Activated naive CD4-positive, alpha-beta T cell treated with anti-CD3 and anti-CD28 coated beads, Interleukin-2, amount 10 ng/mL, durations not matched to agents 7 days and 5 days (primary cell): ENCODE measurements around the gene LRRK1.

Source experiments
- CTCF ChIA-PET: fragments of 350-600 bp; sonication (Branson Sonifier 250); formaldehyde crosslinking; loops from one replicate; lab custom pipeline; 2021; ENCODE audit warnings: antibody characterized with exemption; lab: Charles Lee
- DNase-seq: peaks from one replicate; pipeline ENCODE4 v3.0.0-alpha.2; 2020
- H3K27ac Mint-ChIP-seq: one replicate; pipeline ENCODE4 v1.8.0; 2021; ENCODE audit warnings: mild to moderate bottlenecking, moderate library complexity, mixed read lengths
- H3K27me3 Mint-ChIP-seq: one replicate; pipeline ENCODE4 v1.8.0; 2021; ENCODE audit warnings: mild to moderate bottlenecking, mixed read lengths
- H3K36me3 Mint-ChIP-seq: one replicate; pipeline ENCODE4 v1.8.0; 2021; ENCODE audit warnings: mixed read lengths
- H3K4me1 Mint-ChIP-seq: one replicate; pipeline ENCODE4 v1.8.0; 2021; ENCODE audit warnings: mixed read lengths
- H3K4me3 Mint-ChIP-seq: one replicate; pipeline ENCODE4 v1.8.0; 2021; ENCODE audit warnings: mild to moderate bottlenecking, moderate library complexity, mixed read lengths
- H3K9me3 Mint-ChIP-seq: one replicate; pipeline ENCODE4 v1.8.0; 2021; ENCODE audit warnings: mixed read lengths

The LRRK1 gene

GRCh38 chr15:101115393-101115785 is 196.2 kb downstream of the LRRK1 start:
- peaks cover 39% of the 10 kb centered on the region for H3K27me3 Mint-ChIP-seq
- H3K4me3 Mint-ChIP-seq, result no peak overlapping the region
- no peaks in the 10 kb centered on the region for H3K9me3 Mint-ChIP-seq
- DNase-seq, result no peak
- H3K36me3 Mint-ChIP-seq, result no peaks in the 10 kb centered on the region
- CTCF ChIA-PET, result interaction anchor here (1.1 to 1.5 kb wide), 5 partner anchors 9 to 145 kb away, joined by 3 to 4 read pairs (median 3); no protein-coding TSS in a partner anchor
- peaks cover 8% of the 10 kb centered on the region for H3K4me1 Mint-ChIP-seq
- H3K27ac Mint-ChIP-seq, result no peak overlapping the region

GRCh38 chr15:101115786-101116680 is 196.9 kb downstream of the LRRK1 start:
- H3K9me3 Mint-ChIP-seq, result no peaks in the 10 kb centered on the region
- DNase-seq, result no peak
- H3K4me1 Mint-ChIP-seq, result peaks cover 9% of the 10 kb centered on the region
- H3K36me3 Mint-ChIP-seq, result no peaks in the 10 kb centered on the region
- CTCF ChIA-PET, result interaction anchor here (0.9 to 1.5 kb wide), 7 partner anchors 8 to 144 kb away, joined by 3 to 6 read pairs (median 3); no protein-coding TSS in a partner anchor
- no peak overlapping the region for H3K27ac Mint-ChIP-seq
- H3K27me3 Mint-ChIP-seq, result peaks cover 39% of the 10 kb centered on the region
- no peak overlapping the region for H3K4me3 Mint-ChIP-seq

- Mint-ChIP-seq H3K27me3 (peaks cover 34% of the 10 kb centered on the region), H3K27ac (no peak overlapping the region), H3K4me1 (peaks cover 12% of the 10 kb centered on the region)
Measured at GRCh38 chr15:101116681-101116976, 197.5 kb downstream of the LRRK1 start.

GRCh38 chr15:101118116-101118515 is 199.0 kb downstream of the LRRK1 start:
- Mint-ChIP-seq H3K27ac (no peak overlapping the region), H3K9me3 (no peaks in the 10 kb centered on the region), H3K4me1 (peaks cover 26% of the 10 kb centered on the region), H3K27me3 (peaks cover 28% of the 10 kb centered on the region), H3K4me3 (no peak overlapping the region), H3K36me3 (peaks cover under 1% of the 10 kb centered on the region)
- CTCF ChIA-PET, result no interaction called here
- no peak for DNase-seq

More at GRCh38 chr15:101116681-101116976, 197.5 kb downstream of the LRRK1 start:
- no peak for DNase-seq
- Mint-ChIP-seq H3K4me3 (no peak overlapping the region), H3K9me3 (no peaks in the 10 kb centered on the region), H3K36me3 (no peaks in the 10 kb centered on the region)
- CTCF ChIA-PET, result interaction anchor here (0.6 to 1.5 kb wide), 6 partner anchors 12 to 144 kb away, joined by 3 to 6 read pairs (median 3); no protein-coding TSS in a partner anchor

GRCh38 chr15:101118615-101119014 is 199.5 kb downstream of the LRRK1 start:
- H3K4me3 Mint-ChIP-seq, result no peak overlapping the region
- H3K27me3 Mint-ChIP-seq, result peaks cover 27% of the 10 kb centered on the region
- no peak for DNase-seq
- CTCF ChIA-PET, result no interaction called here
- H3K4me1 Mint-ChIP-seq, result peaks cover 31% of the 10 kb centered on the region
- no peaks in the 10 kb centered on the region for H3K9me3 Mint-ChIP-seq
- H3K36me3 Mint-ChIP-seq, result peaks cover 5% of the 10 kb centered on the region
- no peak overlapping the region for H3K27ac Mint-ChIP-seq

- DNase-seq, result no peak
- H3K27ac Mint-ChIP-seq, result no peak overlapping the region
- no peaks in the 10 kb centered on the region for H3K9me3 Mint-ChIP-seq
- peaks cover 36% of the 10 kb centered on the region for H3K4me1 Mint-ChIP-seq
- peaks cover 5% of the 10 kb centered on the region for H3K36me3 Mint-ChIP-seq
- CTCF ChIA-PET, result interaction anchor here (1.2 kb wide), 1 partner anchor 9 kb away, joined by 3 read pairs; no protein-coding TSS in a partner anchor
- H3K27me3 Mint-ChIP-seq, result peaks cover 21% of the 10 kb centered on the region
- no peak overlapping the region for H3K4me3 Mint-ChIP-seq
Measured at GRCh38 chr15:101119181-101119580, 200.0 kb downstream of the LRRK1 start.
